RCC 7860 (cell line): ENCODE data around the gene IL1RAPL2.
"Not testable (repeated sequence)": the region's sequence is repeated elsewhere in the genome, so short reads cannot be mapped to it uniquely, and the experiment has no call there.

Experiments
- DNase-seq: peaks from one replicate; pipeline ENCODE4 v3.0.0-alpha.2; 2015; ENCODE audit warnings: low spot score
- FAIRE-seq: peaks from 2 replicates; lab custom pipeline; 2012; peaks lifted over from hg19 to GRCh38; lab: Jason Lieb, UNC

The IL1RAPL2 gene

GRCh38 chrX:104669063-104669462 is 103.1 kb downstream of the IL1RAPL2 start:
- DNase-seq (no peak), FAIRE-seq (no peak)

GRCh38 chrX:104670051-104670450 is 104.1 kb downstream of the IL1RAPL2 start:
- DNase-seq (no peak), FAIRE-seq (no peak)

- DNase-seq, FAIRE-seq: not testable (repeated sequence)
Measured at GRCh38 chrX:104677517-104677916, 111.5 kb downstream of the IL1RAPL2 start.

- FAIRE-seq, result no peak
- no peak for DNase-seq
Measured at GRCh38 chrX:104679175-104679574, 113.2 kb downstream of the IL1RAPL2 start.

DNA sequence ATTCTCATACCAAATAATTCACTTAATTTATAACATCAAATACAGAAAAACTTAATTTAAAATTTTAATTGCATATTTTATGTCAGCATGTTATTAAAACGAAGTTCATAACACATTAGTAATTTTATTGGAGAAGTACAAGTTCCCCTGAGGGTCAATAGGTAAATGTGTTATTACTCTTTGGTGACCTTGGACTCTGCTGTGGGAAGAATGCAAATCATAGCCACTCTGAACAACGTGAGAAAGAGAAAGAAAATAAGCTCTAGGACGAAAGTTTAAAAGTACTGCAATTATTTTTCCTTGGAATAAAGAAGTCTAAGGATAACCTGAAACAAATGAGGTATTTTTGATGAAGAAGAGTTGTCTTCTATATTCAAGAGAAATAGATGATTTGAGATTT is 115.2 kb downstream of the IL1RAPL2 start:
- FAIRE-seq, result no peak
- no peak for DNase-seq

- no peak for DNase-seq
Measured at GRCh38 chrX:104684077-104684476, 118.1 kb downstream of the IL1RAPL2 start.

DNA sequence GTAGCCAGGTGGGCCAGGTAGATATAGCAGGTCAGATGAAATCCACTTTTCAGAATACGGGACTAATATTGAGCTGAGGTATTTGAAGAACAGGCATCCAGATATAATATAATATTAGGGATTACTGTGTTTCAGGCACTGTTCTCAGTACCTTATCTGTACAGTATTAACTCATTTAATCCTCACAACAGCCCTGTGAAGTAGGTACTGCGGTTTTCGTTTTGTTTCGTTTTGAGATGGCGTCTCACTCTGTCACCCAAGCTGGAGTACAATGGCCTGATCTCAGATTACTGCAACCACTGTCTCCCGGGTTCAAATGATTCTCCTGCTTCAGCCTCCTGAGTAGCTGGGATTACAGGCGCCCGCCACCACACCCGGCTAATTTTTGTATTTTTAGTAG is 129.6 kb downstream of the IL1RAPL2 start:
- FAIRE-seq (no peak), DNase-seq (no peak)

More at GRCh38 chrX:104684077-104684476, 118.1 kb downstream of the IL1RAPL2 start:
- FAIRE-seq, result no peak

GRCh38 chrX:104696667-104697066 is 130.7 kb downstream of the IL1RAPL2 start:
- DNase-seq (no peak), FAIRE-seq (no peak)

GRCh38 chrX:104697294-104697693 is 131.3 kb downstream of the IL1RAPL2 start:
- no peak for DNase-seq
- no peak for FAIRE-seq

- no peak for FAIRE-seq
- no peak for DNase-seq
Measured at GRCh38 chrX:104707042-104707441, 141.0 kb downstream of the IL1RAPL2 start.

GRCh38 chrX:104707572-104707971 is 141.6 kb downstream of the IL1RAPL2 start:
- no peak for DNase-seq

GRCh38 chrX:104712515-104712914 is 146.5 kb downstream of the IL1RAPL2 start:
- DNase-seq, result no peak
- FAIRE-seq, result no peak

More at GRCh38 chrX:104707572-104707971, 141.6 kb downstream of the IL1RAPL2 start:
- FAIRE-seq, result no peak

- DNase-seq (no peak), FAIRE-seq (no peak)
Measured at GRCh38 chrX:104721854-104722253, 155.9 kb downstream of the IL1RAPL2 start.

- DNase-seq (no peak), FAIRE-seq (no peak)
Measured at GRCh38 chrX:104728456-104728855, 162.5 kb downstream of the IL1RAPL2 start.

DNA sequence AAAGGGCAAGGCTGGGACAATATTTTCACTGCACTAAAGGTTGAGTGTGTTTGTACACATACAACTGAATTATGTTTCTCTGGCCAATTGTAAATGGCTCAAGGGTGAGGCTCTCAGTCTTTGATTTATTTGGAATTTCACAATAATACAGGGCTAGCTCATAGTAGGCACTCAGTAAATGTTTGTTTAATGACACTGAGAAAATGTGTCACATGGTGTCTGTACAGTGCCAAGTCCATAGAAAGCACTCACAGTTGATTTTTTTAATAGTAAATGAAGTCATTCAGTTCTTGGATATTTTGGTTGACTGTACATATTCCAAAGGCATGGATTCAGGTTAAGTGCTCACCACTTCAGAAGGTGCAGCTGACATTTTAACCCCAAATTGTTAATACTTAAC is 176.4 kb downstream of the IL1RAPL2 start:
- DNase-seq (no peak), FAIRE-seq (no peak)

GRCh38 chrX:104745152-104745551 is 179.2 kb downstream of the IL1RAPL2 start:
- no peak for FAIRE-seq
- no peak for DNase-seq

DNA sequence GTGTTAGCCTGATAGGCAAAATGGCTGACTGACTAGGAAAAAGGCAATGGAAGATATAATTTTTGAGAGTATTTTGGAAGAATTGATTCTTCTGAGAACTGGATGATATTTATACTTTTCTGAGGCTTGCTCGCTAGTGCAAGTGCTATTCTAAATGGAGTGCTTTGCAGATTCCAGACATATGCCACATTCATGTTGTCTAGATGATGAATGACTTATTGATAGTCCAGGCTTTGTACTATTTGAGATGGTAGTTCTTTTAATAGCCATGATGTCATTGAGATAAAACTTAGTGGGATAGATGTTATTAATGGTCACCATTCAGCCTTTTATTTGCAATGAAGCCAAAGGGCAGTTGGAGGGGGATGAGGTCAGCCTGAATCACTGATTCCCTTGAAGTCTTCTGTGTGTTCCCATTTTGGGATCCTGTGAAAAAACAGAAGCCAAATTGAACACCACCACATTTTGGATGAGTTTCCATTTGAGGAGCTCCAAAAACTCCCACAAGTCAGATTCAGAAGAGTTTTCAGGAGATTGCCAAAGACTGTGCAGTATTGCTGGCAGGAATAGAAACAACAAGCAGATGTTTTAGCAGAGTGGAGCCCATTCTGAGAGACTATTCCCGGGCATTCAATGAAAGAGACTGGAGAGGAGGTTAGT is 184.1 kb downstream of the IL1RAPL2 start:
- FAIRE-seq, result no peak
- no peak for DNase-seq

DNA sequence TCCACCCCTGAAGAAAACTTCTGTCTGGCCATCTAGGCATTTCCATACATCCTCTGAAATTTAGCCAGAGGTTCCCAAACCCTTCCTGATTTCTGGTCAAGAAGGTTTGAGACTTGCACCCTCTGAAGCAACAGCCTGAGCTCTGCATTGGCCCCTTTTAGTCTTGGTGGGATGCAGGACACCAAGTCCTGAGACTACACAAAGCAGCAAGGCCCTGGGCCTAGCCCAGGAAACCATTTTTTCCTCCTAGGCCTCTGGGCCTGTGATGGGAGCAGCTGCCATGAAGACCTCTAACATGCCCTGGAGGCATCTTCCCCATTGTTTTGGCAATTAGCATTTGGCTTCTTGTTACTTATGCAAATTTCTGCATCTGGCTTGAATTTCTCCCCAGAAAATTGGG is 196.6 kb downstream of the IL1RAPL2 start:
- FAIRE-seq, result no peak
- DNase-seq, result no peak

- no peak for DNase-seq
- FAIRE-seq, result no peak
Measured at GRCh38 chrX:104789784-104790183, 223.8 kb downstream of the IL1RAPL2 start.

DNA sequence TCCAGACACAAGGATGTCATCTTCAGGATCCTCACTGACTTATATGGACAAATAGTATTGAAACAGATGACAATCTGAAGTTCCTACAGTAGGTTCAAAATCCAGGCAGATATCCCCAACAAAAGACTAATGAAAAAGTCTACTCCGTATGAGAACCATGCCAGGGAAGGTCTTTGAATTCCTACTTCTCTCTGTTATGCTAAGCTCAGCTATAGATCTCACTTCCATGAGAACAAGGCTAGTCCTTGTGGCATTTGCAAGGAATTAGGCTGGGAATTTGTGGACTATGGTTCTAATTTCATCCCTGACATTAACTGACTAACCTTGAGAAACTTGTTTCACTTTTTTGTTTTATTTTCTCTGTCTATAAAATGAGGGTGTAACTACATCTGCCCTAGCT is 229.8 kb downstream of the IL1RAPL2 start:
- no peak for DNase-seq
- no peak for FAIRE-seq

GRCh38 chrX:104803219-104803618 is 237.2 kb downstream of the IL1RAPL2 start:
- DNase-seq, result no peak
- no peak for FAIRE-seq

GRCh38 chrX:104806346-104806745 is 240.3 kb downstream of the IL1RAPL2 start:
- no peak for FAIRE-seq
- no peak for DNase-seq

DNA sequence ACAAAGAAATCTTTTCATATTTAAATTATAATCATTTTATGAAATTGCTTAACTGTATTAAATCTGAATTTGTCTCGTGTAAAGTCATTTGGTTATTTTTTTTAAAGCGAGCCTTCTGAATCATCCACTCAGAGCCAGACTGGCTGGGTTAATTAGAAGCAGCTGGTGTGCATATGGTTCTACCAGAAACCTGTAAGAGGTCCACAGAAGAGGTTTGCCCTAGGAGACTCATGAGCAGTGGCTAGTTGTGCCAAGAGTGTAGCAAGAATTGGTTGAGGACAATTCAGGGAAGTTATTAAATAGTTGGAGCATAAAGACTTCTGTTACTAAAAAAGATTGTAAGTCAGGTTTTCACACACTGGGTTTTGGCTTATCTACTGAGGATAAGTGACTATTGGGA is 267.4 kb downstream of the IL1RAPL2 start:
- FAIRE-seq (no peak), DNase-seq (no peak)
